CD8-positive, alpha-beta memory T cell (primary cell): Measurements from ENCODE around the gene AIDA. TPM values are rescaled to one million over a fixed set of nuclear protein-coding genes. Genes with fewer than 3 reads are reported as not detected.
"Not testable (repeated sequence)": the region's sequence is repeated elsewhere in the genome, so short reads cannot be mapped to it uniquely, and the experiment has no call there.

Source experiments
- CTCF ChIA-PET: fragments of 350-600 bp; sonication (Branson Sonifier 250); formaldehyde crosslinking; loops from one replicate; lab custom pipeline; 2021; ENCODE audit warnings: antibody characterized with exemption; lab: Charles Lee
- POLR2A ChIA-PET: fragments of 350-600 bp; sonication (Branson Sonifier 250); formaldehyde crosslinking; loops from one replicate; lab custom pipeline; 2021; ENCODE audit warnings: antibody characterized with exemption; lab: Charles Lee
- DNase-seq, 5 donors: peaks; one replicate each; pipeline versions ENCODE4 v3.0.0 to v3.0.0-alpha.2; 2020 to 2022; ENCODE audit warnings: mixed read lengths in 1 of 5
- H3K27ac ChIP-seq: one replicate; pipeline ENCODE4 v1.7.0; 2013; ENCODE audit warnings: low read depth, mild to moderate bottlenecking, low read length, moderate library complexity
- H3K27me3 ChIP-seq: 2 replicates; pipeline ENCODE4 v1.7.0; 2013; ENCODE audit warnings: low read length, mild to moderate bottlenecking; ENCODE audit not compliant: insufficient read depth, poor library complexity, severe bottlenecking
- H3K36me3 ChIP-seq: 2 replicates; pipeline ENCODE4 v1.7.0; 2013; ENCODE audit warnings: mild to moderate bottlenecking, low read length, moderate library complexity; ENCODE audit not compliant: insufficient read depth
- H3K4me1 ChIP-seq: 2 replicates; pipeline ENCODE4 v1.7.0; 2013; ENCODE audit warnings: mild to moderate bottlenecking, low read length, moderate library complexity; ENCODE audit not compliant: insufficient read depth
- H3K4me3 ChIP-seq: 2 replicates; pipeline ENCODE4 v1.7.0; 2013; ENCODE audit warnings: mild to moderate bottlenecking, low read length
- H3K9me3 ChIP-seq: 2 replicates; pipeline ENCODE4 v1.7.0; 2013; ENCODE audit warnings: mild to moderate bottlenecking, low read length
- H3K27ac Mint-ChIP-seq, 8 donors: one replicate each; pipeline ENCODE4 v1.8.0; 2020 to 2021; ENCODE audit warnings: mixed read lengths in 8 of 8, mild to moderate bottlenecking in 6 of 8, inconsistent platforms in 3 of 8, moderate library complexity in 3 of 8
- H3K27me3 Mint-ChIP-seq, 2 donors: one replicate each; pipeline ENCODE4 v1.8.0; 2020 to 2021; ENCODE audit warnings: mixed read lengths in 2 of 2, mild to moderate bottlenecking in 1 of 2, moderate library complexity in 1 of 2
- H3K36me3 Mint-ChIP-seq, 3 donors: one replicate each; pipeline ENCODE4 v1.8.0; 2020 to 2021; ENCODE audit warnings: mixed read lengths in 3 of 3, inconsistent platforms in 1 of 3, mild to moderate bottlenecking in 1 of 3
- H3K4me1 Mint-ChIP-seq, 3 donors: one replicate each; pipeline ENCODE4 v1.8.0; 2020 to 2021; ENCODE audit warnings: mixed read lengths in 3 of 3, inconsistent platforms in 1 of 3, mild to moderate bottlenecking in 1 of 3
- H3K4me3 Mint-ChIP-seq, 7 donors: one replicate each; pipeline ENCODE4 v1.8.0; 2020 to 2021; ENCODE audit warnings: mixed read lengths in 7 of 7, mild to moderate bottlenecking in 6 of 7, moderate library complexity in 4 of 7, inconsistent platforms in 2 of 7
- H3K9me3 Mint-ChIP-seq, 5 donors: one replicate each; pipeline ENCODE4 v1.8.0; 2020 to 2022; ENCODE audit warnings: mixed read lengths in 5 of 5, mild to moderate bottlenecking in 3 of 5, moderate library complexity in 2 of 5, inconsistent platforms in 1 of 5
- polyA plus RNA-seq: library from polyadenylated mRNA; unstranded; fragments of 300-500 nt; fragmentation: Illumina TruSeq; gene quantifications from one replicate; pipeline ENCODE4 v1.2.3, GENCODE V29; 2021
- total RNA-seq, 2 experiments: library from RNA; stranded (reverse); gene quantifications; one replicate each; pipeline ENCODE4 v1.2.3, GENCODE V29; 2021

AIDA gene
- total and polyA plus RNA-seq, 3 experiments from 2014 or later = 29.2 to 59.1 (median 57.9) TPM

GRCh38 chr1:222749927-222750326 lies 37.6 kb upstream of the AIDA start:
- Mint-ChIP-seq H3K36me3 (no peaks in the 10 kb centered on the region), H3K27ac (no peak overlapping the region), H3K4me1 (no peaks in the 10 kb centered on the region), H3K27me3 (peaks cover 2 to 37% of the 10 kb centered on the region in 2 donors), H3K9me3 (no peaks in the 10 kb centered on the region), H3K4me3 (no peak overlapping the region)
- H3K4me3 ChIP-seq = no peak overlapping the region
- H3K36me3 ChIP-seq = no peaks in the 10 kb centered on the region
- no peak overlapping the region for H3K27ac ChIP-seq
- CTCF ChIA-PET = no interaction called here
- H3K4me1 ChIP-seq = no peaks in the 10 kb centered on the region
- no peaks in the 10 kb centered on the region for H3K27me3 ChIP-seq
- POLR2A ChIA-PET = no interaction called here
- DNase-seq = no peak
- H3K9me3 ChIP-seq = no peaks in the 10 kb centered on the region

- H3K27ac Mint-ChIP-seq = peak overlapping the region in 1 of 8 donors; percentile 70
- POLR2A ChIA-PET, H3K9me3 Mint-ChIP-seq, H3K27ac ChIP-seq, H3K36me3 ChIP-seq, H3K4me1 ChIP-seq, H3K9me3 ChIP-seq, DNase-seq, H3K36me3 Mint-ChIP-seq, H3K4me1 Mint-ChIP-seq, H3K27me3 Mint-ChIP-seq, CTCF ChIA-PET, H3K4me3 Mint-ChIP-seq, H3K27me3 ChIP-seq, H3K4me3 ChIP-seq: not testable (repeated sequence)
These were observed 29.6 kb upstream of the AIDA start for GRCh38 chr1:222741630-222742457.

- H3K4me1 Mint-ChIP-seq = peaks cover 0 to 2% (median 0%) of the 10 kb centered on the region in 3 donors
- Histone ChIP-seq H3K27me3 (no peaks in the 10 kb centered on the region), H3K9me3 (no peaks in the 10 kb centered on the region), H3K4me1 (no peaks in the 10 kb centered on the region), H3K27ac (no peak overlapping the region), H3K4me3 (no peak overlapping the region), H3K36me3 (no peaks in the 10 kb centered on the region)
- H3K27me3 Mint-ChIP-seq = no peaks in the 10 kb centered on the region
- POLR2A ChIA-PET = no interaction called here
- no peak for DNase-seq
- H3K36me3 Mint-ChIP-seq = peaks cover 0 to 10% (median 0%) of the 10 kb centered on the region in 3 donors
- CTCF ChIA-PET = interaction anchor here (0.6 to 1.2 kb wide), 2 partner anchors 342 to 394 kb away, joined by 3 to 4 read pairs; no protein-coding TSS in a partner anchor
- H3K27ac Mint-ChIP-seq = no peak overlapping the region
- H3K4me3 Mint-ChIP-seq = no peak overlapping the region
- H3K9me3 Mint-ChIP-seq = no peaks in the 10 kb centered on the region
These were observed 27.6 kb upstream of the AIDA start for GRCh38 chr1:222739929-222740328.

GRCh38 chr1:222739465-222739864 lies 27.2 kb upstream of the AIDA start:
- H3K27ac Mint-ChIP-seq = peak overlapping the region in 1 of 8 donors; percentile 4
- DNase-seq = no peak
- H3K36me3 Mint-ChIP-seq = peaks cover 0 to 15% (median 0%) of the 10 kb centered on the region in 3 donors
- peaks cover 4% of the 10 kb centered on the region for H3K36me3 ChIP-seq
- ChIA-PET POLR2A (no interaction called here), CTCF (interaction anchor here (0.9 to 1.3 kb wide), 3 partner anchors 21 to 394 kb away, joined by 3 to 4 read pairs (median 4); no protein-coding TSS in a partner anchor)
- peaks cover 0 to 2% (median 0%) of the 10 kb centered on the region in 3 donors for H3K4me1 Mint-ChIP-seq
- H3K4me3 Mint-ChIP-seq = no peak overlapping the region
- H3K4me3 ChIP-seq = no peak overlapping the region
- H3K27me3 ChIP-seq = no peaks in the 10 kb centered on the region
- no peaks in the 10 kb centered on the region for H3K4me1 ChIP-seq
- no peak overlapping the region for H3K27ac ChIP-seq
- no peaks in the 10 kb centered on the region for H3K9me3 Mint-ChIP-seq
- H3K9me3 ChIP-seq = no peaks in the 10 kb centered on the region
- no peaks in the 10 kb centered on the region for H3K27me3 Mint-ChIP-seq

- H3K27me3 ChIP-seq = no peaks in the 10 kb centered on the region
- POLR2A ChIA-PET = no interaction called here
- no peaks in the 10 kb centered on the region for H3K9me3 ChIP-seq
- peaks cover 0 to 35% (median 9%) of the 10 kb centered on the region in 3 donors for H3K36me3 Mint-ChIP-seq
- no peaks in the 10 kb centered on the region for H3K27me3 Mint-ChIP-seq
- H3K9me3 Mint-ChIP-seq = no peaks in the 10 kb centered on the region
- peaks cover 12% of the 10 kb centered on the region for H3K36me3 ChIP-seq
- no peak within 1 kb of the TSS for H3K27ac ChIP-seq
- no peak within 1 kb of the TSS for H3K4me3 Mint-ChIP-seq
- H3K4me1 ChIP-seq = no peaks in the 10 kb centered on the region
- CTCF ChIA-PET = interaction anchor here (0.6 kb wide), 1 partner anchor 272 kb away, joined by 3 read pairs; no protein-coding TSS in a partner anchor
- H3K4me1 Mint-ChIP-seq = peaks cover 2 to 6% (median 5%) of the 10 kb centered on the region in 3 donors
- no peak within 1 kb of the TSS for H3K4me3 ChIP-seq
- H3K27ac Mint-ChIP-seq = no peak within 1 kb of the TSS
- no peak for DNase-seq
These were observed 24.7 kb upstream of the AIDA start, which contains the start of gene FAM177B for GRCh38 chr1:222736972-222737371. Gene FAM177B (plus strand): TSS chr1:222737202. CDS start chr1:222746546, 9,344 bp downstream.

- POLR2A ChIA-PET = no interaction called here
These were observed 24.2 kb upstream of the AIDA start for GRCh38 chr1:222736470-222736869.

GRCh38 chr1:222734740-222735139 lies 22.4 kb upstream of the AIDA start:
- no peaks in the 10 kb centered on the region for H3K27me3 ChIP-seq
- Mint-ChIP-seq H3K9me3 (no peaks in the 10 kb centered on the region), H3K4me1 (peaks cover 2 to 17% (median 8%) of the 10 kb centered on the region in 3 donors), H3K36me3 (peaks cover 5 to 55% (median 21%) of the 10 kb centered on the region in 3 donors), H3K27me3 (no peaks in the 10 kb centered on the region), H3K27ac (peak overlapping the region in 1 of 8 donors; percentile 24), H3K4me3 (no peak overlapping the region)
- ChIA-PET POLR2A (no interaction called here), CTCF (interaction anchor here (1.0 kb wide), 1 partner anchor 9 kb away, joined by 3 read pairs; no protein-coding TSS in a partner anchor)
- DNase-seq = no peak
- H3K9me3 ChIP-seq = no peaks in the 10 kb centered on the region
- no peaks in the 10 kb centered on the region for H3K4me1 ChIP-seq
- peaks cover 25% of the 10 kb centered on the region for H3K36me3 ChIP-seq
- no peak overlapping the region for H3K4me3 ChIP-seq
- no peak overlapping the region for H3K27ac ChIP-seq

More at GRCh38 chr1:222736470-222736869, 24.2 kb upstream of the AIDA start:
- no peaks in the 10 kb centered on the region for H3K4me1 ChIP-seq
- no peak overlapping the region for H3K4me3 ChIP-seq
- H3K36me3 Mint-ChIP-seq = peaks cover 0 to 39% (median 11%) of the 10 kb centered on the region in 3 donors
- no peaks in the 10 kb centered on the region for H3K27me3 Mint-ChIP-seq
- H3K4me3 Mint-ChIP-seq = no peak overlapping the region
- peaks cover 12% of the 10 kb centered on the region for H3K36me3 ChIP-seq
- H3K9me3 ChIP-seq = no peaks in the 10 kb centered on the region
- no peak for DNase-seq
- no peaks in the 10 kb centered on the region for H3K9me3 Mint-ChIP-seq
- CTCF ChIA-PET = interaction anchor here (0.6 kb wide), 1 partner anchor 272 kb away, joined by 3 read pairs; no protein-coding TSS in a partner anchor
- peaks cover 2 to 9% (median 8%) of the 10 kb centered on the region in 3 donors for H3K4me1 Mint-ChIP-seq
- H3K27ac ChIP-seq = no peak overlapping the region
- H3K27me3 ChIP-seq = no peaks in the 10 kb centered on the region
- H3K27ac Mint-ChIP-seq = no peak overlapping the region
